ENCODE measurements around the gene NINJ1.
"Not testable (repeated sequence)": the region's sequence is repeated elsewhere in the genome, so short reads cannot be mapped to it uniquely, and the experiment has no call there.

NINJ1 gene

DNA sequence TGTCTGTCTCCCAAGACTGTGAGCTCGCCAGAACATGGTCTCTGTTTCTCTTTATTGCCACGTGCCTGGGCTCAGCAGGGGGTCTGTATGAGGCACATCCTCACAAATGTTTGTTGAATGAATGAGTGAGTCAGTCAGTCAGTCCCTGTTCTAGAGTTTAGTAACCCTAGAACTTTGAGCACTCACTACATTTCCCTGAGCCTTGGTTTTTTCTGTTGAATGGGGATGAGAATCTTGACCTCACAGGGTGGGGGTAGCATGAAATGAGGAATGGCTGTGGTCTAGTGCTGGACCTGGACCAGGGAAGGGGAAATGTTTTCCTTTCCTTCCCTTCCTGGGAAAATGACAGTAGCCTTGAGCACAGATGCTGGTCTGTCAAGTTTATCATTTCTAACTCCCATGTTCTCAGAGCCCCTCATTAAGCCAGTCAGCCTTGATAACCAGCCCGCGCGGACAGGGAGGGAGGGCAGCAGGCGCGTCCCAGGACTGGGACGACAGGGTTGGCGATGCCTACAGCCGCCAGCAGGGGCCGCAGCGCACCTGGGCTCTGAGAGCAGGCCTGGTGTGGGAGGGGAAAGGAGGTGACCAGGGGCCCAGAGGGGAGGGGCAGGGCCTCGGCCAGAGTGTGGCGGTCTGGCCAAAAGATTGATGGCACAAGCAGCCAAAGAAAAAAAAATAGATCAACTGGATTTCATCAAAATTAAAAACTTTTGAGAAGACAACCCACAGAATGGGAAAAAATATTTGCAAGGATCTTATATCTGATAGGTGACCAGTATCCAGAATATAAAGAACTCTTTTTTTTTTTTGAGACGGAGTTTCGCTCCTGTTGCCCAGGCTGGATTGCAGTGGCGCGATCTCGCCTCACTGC lies 25.8 kb upstream of the NINJ1 start:
- peak; percentile 45 for DNase-seq (ENCODE audit: low read depth)

DNA sequence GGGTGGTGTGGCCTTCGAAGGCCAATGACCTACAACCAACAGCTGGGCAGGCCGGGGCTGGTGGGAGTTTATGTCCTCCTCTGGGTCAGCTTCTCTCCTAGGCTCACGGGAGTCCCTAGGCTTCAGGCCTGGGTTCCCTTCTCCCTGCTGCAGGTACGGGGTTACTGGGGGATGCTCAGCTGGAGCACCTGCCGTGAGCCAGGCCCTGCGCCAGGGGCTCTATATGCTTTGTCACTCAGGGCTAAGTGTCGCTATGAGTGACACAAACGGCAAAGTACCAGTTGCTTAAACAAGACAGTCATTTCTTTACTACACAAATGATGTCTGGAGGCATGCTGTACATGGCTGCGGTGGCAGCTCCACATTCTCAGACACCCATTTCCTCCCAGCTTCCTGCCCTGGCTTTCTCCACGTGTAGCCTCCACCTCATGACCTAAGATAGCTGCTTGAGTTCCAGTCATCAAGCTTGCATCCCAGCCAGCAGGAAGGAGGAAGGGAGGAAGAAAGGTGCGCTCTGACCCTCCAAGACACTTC lies 22.5 kb upstream of the NINJ1 start:
- DNase-seq (ENCODE audit: low read depth): no peak

DNA sequence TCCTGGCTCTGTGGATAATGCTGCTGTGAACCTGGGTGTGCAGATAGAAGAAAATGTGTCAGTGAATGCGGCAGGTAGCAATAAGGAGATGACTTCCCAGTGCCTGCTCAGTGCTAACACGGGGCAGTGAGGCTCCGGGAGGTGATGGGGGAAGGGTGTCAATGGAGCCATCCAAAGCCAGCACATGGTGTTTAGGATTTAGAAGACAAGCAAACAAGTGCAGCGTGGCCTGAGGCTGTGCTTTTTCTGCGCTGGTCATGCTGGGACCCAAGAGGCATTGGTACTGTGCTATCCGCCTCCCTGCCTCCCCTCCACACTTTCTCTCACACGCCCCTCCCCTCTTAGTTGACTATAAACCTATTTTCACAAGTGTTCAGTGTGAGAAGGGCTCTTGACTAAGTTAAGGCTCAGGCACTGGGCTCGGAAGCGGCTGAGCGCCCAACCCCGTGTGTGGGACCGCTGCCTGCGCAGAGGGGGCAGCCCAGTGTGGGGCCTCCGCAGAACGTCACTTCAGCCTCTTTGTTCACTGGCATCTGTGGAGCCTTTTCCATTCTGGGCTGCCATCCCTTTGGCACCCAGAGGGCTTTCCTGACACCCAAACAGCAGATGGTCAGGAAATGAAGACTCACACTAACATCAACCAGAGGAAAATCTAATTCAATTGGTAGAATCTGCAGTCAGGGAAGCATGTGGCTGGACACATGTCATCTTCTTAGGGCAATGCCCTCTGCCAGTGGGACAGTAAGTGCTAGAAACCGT lies 21.8 kb upstream of the NINJ1 start:
- no peak for DNase-seq (ENCODE audit: low read depth)

DNA sequence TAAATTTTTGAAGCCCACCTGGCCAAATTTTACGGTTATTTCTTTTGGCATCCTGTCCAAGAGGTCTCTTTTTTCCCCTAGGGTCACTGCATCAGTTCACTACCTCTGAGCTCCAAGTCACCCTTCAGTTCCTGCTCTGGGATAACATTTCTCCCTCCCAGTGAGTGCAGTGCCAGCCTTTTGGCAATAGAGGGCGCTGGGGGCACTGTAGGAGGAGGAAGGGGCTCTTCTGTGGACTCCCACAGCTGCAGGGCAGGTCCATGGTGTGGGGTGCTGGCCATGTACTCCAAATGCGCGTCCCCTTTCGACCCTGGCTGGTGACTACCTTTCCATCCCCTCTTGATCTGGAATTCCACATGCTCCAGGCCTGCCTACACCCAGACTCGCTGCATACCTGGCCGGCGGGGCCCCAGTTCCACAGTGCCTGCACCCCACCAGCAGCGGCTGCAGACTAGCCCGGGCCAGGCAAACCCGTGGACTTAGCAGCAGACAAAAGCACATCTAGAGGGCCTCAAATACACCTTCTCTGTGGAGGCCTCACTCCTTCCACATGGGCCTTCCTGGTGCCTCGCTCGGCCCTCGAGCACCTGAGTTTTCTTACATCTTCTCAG lies 20.3 kb upstream of the NINJ1 start:
- no peak for DNase-seq (ENCODE audit: low read depth)

DNA sequence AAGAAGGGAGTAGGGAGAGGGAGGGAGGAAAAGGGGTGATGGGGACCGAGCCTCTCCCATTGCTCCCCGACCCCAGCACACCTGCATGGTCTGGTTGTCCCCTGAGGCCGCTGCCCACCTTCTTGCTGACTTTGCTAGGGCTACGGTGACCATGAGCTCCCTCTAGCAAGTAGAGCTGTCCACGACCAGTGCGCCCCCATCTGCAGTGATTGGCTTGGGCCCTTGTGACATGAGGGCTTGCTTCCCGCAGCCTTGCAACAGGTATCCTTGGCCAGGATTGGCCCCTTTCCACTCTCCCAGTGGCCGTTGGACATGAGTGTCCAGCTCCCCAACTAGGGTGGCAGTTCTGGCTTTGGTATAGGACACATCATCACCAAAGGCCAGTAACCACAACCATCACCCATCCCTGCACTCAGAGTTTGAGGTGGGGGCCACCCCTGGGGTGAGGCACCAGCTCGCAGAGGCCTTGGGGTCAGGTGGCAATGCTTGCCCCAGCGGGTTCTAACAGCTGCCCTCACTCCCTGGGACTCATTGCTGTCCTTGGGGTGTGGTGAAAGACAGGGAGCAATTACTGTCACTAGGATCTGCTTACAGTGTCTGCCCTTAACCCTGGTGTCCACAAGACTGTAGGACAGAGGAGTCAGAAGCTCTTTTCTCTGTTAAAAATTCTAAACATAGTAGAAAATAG lies 17.2 kb upstream of the NINJ1 start:
- no peak for DNase-seq (ENCODE audit: low read depth)

DNA sequence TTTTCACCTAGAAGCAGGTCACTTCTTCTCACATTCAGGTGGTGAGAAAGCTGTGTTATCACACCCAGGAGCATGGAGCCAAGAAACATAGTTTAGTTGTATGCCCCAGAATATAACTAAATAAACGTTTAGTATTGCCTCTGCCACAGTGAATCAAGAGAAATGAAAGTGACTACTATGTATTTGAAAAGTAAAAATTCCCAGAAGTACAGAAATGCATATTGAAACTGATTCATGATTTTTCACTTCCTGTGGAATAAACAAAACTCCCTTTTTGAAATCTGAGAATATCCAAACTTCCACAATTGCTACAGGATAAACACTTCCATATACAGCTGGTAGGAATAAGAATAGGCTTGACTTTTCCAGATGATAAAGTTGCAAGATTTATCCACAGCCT lies 15.3 kb upstream of the NINJ1 start:
- no peak for DNase-seq (ENCODE audit: low read depth)

DNA sequence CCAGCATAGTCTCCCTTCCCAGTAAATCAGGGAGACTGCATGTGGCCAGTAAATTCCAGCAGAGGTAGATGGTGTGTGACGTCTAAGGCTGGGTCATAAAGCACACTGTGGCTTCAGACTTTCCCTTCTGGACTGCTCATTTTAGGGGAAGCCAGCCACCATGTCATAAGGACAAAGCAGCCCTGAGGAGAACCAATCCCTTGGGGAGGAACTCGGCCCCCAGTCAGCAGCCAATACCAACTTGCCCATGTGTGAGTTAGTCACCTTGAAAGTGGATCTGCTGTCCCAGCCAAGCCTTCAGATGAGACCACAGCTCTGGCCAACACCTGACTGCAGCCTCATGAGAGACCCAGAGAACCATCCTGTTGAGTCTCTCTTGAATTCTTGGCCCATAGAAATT lies 14.7 kb upstream of the NINJ1 start:
- DNase-seq (ENCODE audit: low read depth): no peak

DNA sequence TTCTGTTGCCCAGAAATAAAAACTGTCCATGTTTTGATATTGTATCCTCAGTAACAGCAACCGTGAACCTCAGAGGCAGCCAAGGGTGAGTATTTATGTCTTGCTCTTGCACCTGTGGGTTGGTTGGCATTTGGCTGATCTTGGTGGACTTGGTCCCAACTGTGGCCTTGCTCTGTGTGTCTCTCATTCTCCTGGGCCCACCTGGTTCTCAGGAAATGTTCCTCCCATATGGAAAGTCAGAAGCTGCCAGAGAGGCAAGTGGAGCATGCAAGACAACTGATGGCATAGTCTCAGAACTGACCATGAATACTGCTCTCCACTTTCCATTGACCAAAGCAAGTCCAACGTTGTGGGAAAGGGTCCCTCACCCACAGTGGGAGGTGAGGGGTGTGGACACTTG lies 13.6 kb upstream of the NINJ1 start:
- DNase-seq (ENCODE audit: low read depth): no peak

DNA sequence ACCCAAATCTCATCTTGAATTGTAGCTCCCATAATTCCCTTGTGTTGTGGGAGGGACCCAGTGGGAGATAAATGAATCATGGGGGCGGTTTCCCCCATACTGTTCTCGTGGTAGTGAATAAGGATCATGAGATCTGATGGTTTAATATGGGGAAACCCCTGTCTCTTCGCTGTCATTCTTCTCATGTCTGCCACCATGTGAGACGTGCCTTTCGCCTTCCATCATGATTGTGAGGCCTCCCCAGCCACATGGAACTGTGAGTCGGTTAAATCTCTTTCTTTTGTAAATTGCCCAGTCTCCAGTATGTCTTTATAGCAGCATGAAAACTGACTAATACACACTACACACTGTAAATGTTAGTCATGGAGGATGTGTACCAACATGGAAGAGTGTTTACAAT lies 12.6 kb upstream of the NINJ1 start:
- DNase-seq (ENCODE audit: low read depth): not testable (repeated sequence)

DNA sequence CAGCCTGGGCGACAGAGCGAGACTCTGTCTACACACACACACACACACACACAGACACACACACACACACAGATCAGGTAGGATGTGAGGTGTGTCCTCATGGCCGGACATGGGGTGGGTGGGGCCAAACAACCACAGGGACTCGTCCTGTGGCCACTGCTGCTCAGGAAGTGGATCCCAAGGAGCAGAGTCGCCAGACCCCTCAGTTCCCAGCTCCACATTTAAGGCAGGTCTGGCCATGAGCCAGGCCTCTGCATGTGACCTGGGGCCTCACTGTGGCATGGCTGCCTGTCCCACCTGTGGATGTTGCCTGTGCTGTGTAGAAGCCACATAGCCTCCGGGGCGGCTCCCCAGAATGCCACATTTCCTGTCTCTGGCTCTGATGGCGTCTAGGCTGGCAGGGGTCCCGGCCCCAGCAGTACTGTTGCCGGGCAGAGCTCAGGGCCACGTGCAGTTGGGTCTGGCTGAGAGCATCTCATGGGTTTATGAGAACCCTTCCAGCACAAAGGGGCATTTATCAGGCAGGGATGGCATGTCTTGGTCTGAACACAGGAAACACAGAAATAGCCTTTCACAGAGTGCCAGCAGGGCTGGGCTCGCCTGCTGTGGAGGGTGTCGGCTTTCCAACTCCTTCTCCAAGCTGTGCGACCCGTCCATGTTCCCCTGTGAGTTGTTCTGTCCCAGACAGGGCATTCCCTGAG lies 9.9 kb upstream of the NINJ1 start:
- peak; percentile 54 for DNase-seq (ENCODE audit: low read depth)

DNA sequence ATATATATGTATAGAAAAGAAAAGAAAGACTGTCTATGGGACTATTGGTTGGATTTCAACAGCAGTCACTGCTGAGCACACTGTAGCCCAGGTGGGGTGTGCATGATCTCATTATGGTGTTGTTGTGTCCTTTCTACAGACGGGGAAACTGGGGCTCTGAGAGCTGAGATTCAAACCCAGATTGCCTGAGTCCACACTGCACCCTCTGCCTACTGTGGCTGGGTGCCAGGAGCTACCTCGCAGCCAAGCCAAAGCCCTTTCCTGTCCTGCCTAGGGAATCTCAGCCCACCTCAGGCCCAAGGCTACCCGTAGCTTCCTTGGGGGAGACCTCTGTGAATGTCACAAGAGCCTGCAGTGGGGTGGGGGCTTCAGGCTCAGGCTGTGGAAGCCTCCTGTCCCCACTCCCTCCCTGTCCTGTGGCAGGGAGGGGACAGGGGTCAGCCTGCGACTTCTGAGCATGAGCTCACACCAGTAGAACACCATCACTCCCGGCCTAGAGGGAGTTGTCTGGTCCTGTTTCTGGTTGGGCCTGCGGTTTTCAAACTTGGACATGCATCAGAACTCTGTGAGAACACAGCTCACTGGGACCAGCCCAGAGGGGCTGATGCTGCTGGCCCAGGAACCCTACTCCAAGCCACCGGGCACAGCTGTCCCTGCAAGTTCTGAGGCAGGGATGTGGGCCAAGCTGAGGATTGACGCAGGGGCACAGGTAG lies 7.9 kb upstream of the NINJ1 start:
- no peak for DNase-seq (ENCODE audit: low read depth)

DNA sequence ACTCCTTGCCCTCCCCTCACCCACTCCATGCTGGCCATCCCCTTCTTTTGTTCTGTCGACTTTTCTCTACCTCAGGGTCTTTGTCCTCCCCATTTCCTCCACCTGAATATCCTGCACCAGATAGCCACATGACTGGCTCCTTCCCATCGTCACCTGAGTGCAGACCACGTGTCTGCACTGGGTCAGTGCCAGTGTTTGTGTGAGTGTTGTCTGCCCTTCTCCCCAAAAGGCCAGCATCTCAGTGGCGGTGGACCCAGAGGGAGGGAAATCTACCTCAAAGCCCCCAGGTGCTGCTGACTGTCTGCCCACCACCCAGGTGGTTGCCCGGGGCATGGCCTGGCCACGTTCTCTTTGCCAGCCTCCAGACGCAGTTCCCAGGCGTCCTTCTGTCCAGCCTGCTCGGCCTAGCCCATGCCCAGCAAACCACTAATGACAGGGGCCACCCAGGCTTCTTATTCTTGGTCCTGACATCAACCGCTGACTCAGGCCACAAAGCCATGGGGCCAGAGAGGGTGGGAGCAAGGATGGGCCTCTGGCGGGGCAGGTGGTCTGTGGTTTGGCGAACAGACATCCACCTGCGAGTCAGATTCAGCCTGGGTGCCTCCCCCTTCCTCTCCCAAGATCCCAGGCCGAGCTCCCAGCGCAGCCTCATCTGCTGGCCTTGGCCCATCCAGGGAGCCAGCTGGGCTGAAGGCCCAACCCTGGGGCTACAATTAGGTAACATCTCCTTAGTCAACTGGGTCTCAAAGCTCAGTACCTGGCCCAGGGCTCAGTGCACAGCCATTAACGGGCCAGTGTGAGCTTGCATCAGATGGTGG lies 5.5 kb upstream of the NINJ1 start:
- no peak for DNase-seq (ENCODE audit: low read depth)

DNA sequence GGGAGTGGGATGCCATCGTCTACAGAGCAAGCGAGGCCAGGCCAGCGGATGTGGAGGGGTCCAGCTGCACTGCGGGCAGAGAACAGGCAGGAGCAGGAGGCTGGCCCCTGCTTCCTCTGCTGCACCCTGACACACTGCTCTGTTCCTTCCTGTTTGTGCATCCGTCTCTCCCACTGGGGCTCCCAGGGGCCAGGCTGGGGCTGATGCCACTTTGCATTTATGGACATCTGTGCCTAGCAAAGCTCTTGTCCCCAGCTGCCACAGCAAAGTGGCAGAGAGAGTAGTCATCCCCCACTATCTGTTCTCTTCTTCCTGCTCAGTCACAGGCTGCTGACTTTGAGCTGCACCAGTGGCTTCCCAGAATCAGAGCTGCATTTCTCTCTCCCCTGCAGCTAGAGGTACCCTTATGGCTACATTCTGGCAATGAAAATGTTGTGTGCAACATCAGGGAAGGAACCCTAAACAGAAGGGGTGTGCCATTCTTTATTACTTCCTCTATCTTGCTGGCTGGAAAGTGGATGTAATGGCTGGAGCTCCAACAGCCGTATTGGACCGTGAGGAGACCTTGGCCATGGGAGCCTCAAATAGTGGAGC lies 4.2 kb upstream of the NINJ1 start:
- no peak for DNase-seq (ENCODE audit: low read depth)

DNA sequence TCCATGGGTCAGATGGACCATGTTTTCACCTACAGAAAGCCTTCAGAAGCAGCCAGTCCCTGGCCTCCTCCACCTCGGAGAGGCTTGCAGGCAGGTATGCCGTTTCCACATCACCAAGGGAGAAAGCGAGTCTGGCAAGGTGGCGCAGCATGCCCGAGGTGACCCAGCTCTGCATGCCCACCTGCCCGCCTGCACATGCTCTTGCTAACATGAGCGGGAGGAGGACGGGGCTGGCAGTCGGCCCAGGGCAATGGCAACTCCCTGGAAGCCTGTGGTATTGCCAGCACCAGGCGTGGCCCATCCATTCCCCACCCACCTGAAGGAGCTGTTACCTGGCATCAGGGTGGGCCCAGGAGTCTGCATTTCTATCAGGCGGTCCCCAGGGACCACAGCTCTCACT lies 3.3 kb upstream of the NINJ1 start:
- no peak for DNase-seq (ENCODE audit: low read depth)

DNA sequence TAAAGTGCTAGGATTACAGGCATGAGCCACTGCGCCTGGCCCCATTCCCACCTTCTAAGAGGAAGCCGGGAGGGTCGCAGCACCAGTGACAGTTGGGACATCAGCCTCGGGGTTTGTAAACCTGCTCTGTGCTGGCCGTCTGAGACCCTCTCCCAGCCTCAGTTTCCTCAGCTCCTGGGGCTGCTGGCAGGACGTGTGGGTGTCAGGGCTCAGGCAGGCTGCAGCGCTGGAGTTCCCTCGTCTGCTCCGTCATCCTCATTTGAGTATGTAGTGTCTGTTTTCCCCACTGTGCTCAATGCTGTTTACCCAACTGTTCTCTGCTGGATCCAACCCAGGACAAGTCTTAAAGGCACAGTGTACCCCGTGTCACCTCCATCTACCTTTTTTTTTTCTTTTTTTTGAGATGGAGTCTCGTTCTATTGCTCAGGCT lies 2.0 kb upstream of the NINJ1 start:
- DNase-seq (ENCODE audit: low read depth): no peak

DNA sequence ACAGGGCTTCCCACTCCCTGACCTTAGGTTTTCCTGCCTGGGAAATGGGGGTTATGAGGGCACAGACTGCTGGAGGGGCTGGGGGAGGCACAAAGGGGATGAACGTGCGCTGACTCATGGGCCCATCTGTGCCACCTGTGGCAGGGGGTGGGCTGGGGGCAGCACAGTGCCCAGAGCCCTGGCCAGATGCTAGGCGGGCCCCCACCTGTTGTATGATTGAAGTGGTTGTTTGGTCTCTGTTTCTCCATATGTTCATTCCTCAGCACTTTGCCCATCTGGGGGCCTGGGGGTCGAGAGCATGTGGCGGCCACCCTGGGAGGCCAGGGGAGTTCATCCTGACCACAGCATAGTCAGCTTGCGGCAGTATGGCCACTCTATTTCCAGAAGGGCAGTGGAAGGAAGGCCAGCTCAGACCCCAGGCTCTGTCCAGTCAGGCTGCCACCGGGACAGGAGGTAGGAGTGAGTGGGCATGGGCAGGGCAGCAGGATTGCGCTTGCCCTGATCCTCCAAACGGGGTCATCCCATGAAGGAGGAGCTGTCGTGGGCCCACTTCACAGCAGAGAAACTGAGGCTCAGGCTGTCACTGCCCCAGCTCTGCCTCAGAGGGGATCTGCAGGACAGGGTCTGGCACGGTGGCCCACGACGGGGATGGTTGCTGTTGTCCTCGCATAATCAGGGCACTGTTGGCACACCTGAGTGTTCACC lies 841 bp upstream of the NINJ1 start:
- DNase-seq (ENCODE audit: low read depth): no peak

DNA sequence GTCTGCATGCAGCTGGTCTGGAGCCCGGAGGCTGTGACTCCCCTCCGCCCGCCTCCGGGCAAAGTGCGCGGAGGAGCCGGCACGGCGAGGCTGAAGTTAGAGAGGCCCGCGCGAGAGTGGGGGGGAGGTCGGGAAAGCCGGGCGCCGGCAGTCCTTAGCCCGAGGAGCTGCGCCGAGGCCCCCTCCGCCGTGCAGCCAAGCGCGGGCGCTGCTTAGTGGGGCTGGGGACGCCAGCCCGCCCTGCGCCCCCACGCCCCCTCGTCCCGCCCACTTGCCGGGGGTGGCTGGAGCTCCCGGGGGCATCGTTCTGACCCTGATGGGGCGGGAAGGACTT lies 403 bp downstream of the NINJ1 start:
- DNase-seq (ENCODE audit: low read depth): peak; percentile 25

DNA sequence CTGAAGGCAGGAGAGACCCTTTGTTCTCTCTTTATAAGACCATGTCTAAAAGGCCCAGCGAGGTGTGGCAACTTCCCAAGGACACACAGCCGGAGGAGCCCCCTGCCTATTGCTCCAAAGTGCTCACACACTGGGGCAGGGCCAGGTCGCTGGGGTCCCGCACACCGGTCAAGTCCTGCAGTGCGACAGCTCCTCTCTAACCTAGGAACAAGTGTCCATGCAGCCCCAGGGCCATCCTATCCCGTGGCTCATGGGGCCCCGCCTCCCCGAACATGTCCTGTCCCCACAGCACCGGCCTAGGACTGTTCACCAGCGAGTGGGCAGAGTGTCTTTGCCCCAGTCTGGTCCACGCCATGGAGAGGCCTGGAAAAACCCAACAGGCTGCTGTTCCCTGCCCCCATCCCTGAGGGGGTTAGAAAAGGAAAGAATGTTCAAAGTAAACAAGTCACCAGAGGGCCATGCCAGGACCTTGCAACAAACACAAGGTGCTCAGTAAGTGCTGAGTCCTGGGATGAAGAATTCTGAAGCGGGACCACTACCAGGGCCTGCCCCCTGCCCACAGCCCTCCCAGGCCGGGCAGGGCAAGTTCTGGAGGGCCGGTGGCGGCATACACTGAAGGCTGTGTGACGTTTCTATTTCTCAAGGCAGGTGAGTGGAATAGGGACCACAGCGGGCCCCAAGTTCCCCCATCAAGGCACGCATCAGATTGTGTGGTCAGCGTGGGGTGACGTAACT lies 938 bp downstream of the NINJ1 start:
- no peak for DNase-seq (ENCODE audit: low read depth)

All from activated T-helper 1 cell treated with Interleukin-2 at 50 U/mL for 16 hours (primary cell).